Rectal smooth muscle tissue (tissue), 1 donor: Measurements from ENCODE around the gene MDP1.
"Not testable (repeated sequence)": the region's sequence is repeated elsewhere in the genome, so short reads cannot be mapped to it uniquely, and the experiment has no call there.

ENCODE experiments used
- H3K27ac ChIP-seq: one replicate; pipeline ENCODE4 v1.7.0; 2013; ENCODE audit warnings: low read depth, low read length, inconsistent platforms
- H3K27me3 ChIP-seq: one replicate; pipeline ENCODE4 v1.7.0; 2013; ENCODE audit warnings: low read length; ENCODE audit not compliant: control insufficient read depth, insufficient read depth
- H3K36me3 ChIP-seq: one replicate; pipeline ENCODE4 v1.7.0; 2013; ENCODE audit warnings: low read length; ENCODE audit not compliant: control insufficient read depth, insufficient read depth
- H3K4me1 ChIP-seq: one replicate; pipeline ENCODE4 v1.7.0; 2013; ENCODE audit warnings: low read length; ENCODE audit not compliant: control insufficient read depth, insufficient read depth
- H3K4me3 ChIP-seq: one replicate; pipeline ENCODE4 v1.7.0; 2013; ENCODE audit warnings: low read length
- H3K9ac ChIP-seq: one replicate; pipeline ENCODE4 v1.7.0; 2013; ENCODE audit warnings: low read length

MDP1 gene

DNA sequence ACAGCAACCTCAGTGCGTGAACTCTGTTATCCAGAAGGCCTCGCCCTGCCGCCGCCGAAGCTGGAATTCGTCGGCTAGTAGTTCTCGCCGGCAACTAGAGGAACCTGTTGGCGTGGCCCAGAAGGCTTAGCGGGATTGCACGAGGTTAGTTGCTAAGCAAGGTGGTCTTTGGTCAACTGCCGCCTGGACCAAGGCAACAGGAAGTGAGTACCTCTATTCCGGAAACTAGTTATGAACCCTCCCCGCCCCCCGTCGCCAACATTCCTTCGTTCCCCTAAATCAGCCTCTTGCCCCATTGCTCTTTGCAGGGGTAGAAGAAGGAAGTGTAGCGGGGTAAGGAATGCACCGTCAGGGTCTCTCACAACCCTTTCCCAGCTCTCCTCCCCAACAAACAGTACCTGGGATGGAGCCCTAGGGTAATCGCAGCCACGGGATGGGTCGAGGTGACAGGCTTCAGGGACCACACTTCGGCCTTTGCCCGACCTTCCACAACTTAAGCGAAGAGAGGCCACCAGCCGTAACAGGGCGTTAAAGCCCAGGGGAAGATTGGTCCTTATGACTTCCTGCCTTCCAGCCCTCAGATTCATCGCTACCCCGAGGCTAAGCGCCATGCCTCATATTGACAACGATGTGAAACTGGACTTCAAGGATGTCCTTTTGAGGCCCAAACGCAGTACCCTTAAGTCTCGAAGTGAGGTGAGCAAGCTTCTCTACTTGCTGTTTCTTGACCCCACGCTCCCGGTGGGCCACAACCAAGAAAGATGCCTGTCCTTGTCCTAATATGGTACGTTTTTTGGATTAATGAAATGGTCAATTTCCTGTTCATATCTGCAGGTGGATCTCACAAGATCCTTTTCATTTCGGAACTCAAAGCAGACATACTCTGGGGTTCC lies 17.0 kb upstream of the MDP1 start, which contains the start of gene GMPR2:
Gene GMPR2 (plus strand): TSS at position 285 of the 893 bp plus-strand sequence. CDS start 325 bp downstream, at position 610.
- Histone ChIP-seq H3K27me3 (no peaks in the 10 kb centered on the region), H3K9ac (peak within 1 kb of the TSS; percentile 84), H3K4me3 (peak within 1 kb of the TSS; percentile 91), H3K27ac (peak within 1 kb of the TSS; percentile 93), H3K36me3 (peaks cover 9% of the 10 kb centered on the region), H3K4me1 (peaks cover 13% of the 10 kb centered on the region)

DNA sequence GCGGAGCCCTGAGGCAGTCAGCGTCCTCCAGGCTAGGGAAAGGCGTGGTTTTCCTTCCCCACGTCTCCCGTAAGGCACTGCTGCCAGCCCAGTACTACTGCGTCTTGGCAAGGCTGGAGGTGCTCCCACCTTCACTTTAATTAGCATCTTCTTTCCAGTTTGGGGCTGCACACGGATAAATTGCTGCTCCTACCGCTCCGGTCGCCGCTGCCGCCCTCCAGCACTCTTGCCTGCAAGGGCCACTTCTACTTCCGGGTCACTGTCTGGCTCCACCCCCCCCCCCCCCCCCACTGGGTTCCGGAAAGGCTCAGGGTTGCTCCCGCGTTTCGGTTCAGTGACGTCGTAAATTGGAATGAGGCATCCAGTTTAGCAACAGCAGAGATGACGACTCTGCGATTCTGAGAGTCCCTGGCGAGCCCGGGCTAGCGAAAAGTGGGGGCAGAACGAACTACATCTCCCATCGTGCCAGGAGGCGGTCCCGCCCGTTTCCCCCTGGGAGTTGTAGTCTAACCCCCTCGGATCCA lies 16.3 kb upstream of the MDP1 start, which contains the start of gene NEDD8:
Gene NEDD8 (minus strand): TSS at position 247 of the 524 bp plus-strand sequence. CDS start 100 bp downstream, at position 147.
- Histone ChIP-seq H3K27me3 (no peaks in the 10 kb centered on the region), H3K4me1 (peaks cover 13% of the 10 kb centered on the region), H3K27ac (peak within 1 kb of the TSS; percentile 93), H3K4me3 (peak within 1 kb of the TSS; percentile 91), H3K36me3 (peaks cover 7% of the 10 kb centered on the region), H3K9ac (peak within 1 kb of the TSS; percentile 84)

- Histone ChIP-seq H3K27ac (peak overlapping the region; percentile 93), H3K4me3 (peak overlapping the region; percentile 91), H3K4me1 (peaks cover 13% of the 10 kb centered on the region), H3K9ac (peak overlapping the region; percentile 54), H3K36me3 (peaks cover 3% of the 10 kb centered on the region), H3K27me3 (no peaks in the 10 kb centered on the region)
Observed at GRCh38 chr14:24231263-24232120, 15.6 kb upstream of the MDP1 start.

- Histone ChIP-seq H3K36me3 (no peaks in the 10 kb centered on the region), H3K27ac (no peak overlapping the region), H3K4me1 (peaks cover 13% of the 10 kb centered on the region), H3K27me3 (no peaks in the 10 kb centered on the region), H3K9ac (no peak overlapping the region), H3K4me3 (no peak overlapping the region)
Observed at GRCh38 chr14:24228902-24229301, 13.0 kb upstream of the MDP1 start.

DNA sequence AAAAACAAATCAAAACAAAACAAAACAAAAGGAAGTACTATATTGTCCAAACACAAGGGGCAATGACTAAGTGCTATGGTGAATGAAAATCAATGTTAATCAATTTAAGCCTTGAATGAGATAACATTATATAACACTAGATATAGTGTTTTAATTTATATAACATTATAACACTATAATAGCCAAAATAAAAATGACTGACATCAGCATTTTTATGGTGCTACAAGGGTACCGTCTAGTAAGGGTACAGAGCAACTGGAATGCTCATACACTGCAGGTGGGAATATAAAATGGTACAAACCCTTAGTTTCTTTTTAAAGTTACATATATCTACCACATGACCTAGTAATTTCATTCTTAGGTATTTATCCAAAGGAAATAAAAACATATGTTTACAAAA lies 10.6 kb upstream of the MDP1 start:
- H3K4me3 ChIP-seq = no peak overlapping the region
- no peak overlapping the region for H3K27ac ChIP-seq
- H3K36me3 ChIP-seq = no peaks in the 10 kb centered on the region
- no peaks in the 10 kb centered on the region for H3K27me3 ChIP-seq
- no peak overlapping the region for H3K9ac ChIP-seq
- H3K4me1 ChIP-seq = peaks cover 4% of the 10 kb centered on the region

DNA sequence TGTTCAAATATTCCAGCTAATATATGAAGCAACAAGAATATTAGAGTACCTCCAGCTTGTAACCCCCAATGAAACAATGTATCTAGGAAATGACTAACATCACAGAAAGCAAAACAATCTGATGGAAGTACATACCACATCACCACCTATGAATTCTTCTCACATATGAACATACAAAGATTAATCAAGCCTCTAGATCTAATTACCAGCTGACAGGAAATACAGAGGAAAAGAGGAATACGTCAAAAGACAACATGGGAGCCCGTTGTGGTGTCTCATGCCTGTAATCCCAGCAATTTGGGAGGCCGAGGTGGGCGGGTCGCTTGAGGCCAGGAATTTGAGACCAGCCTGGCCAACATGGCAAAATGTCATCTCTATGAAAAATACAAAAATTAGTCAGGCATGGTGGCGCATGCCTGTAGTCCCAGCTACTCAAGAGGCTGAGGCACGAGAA lies 8.8 kb upstream of the MDP1 start:
- H3K36me3 ChIP-seq = no peaks in the 10 kb centered on the region
- H3K4me1 ChIP-seq = no peaks in the 10 kb centered on the region
- no peak overlapping the region for H3K4me3 ChIP-seq
- no peak overlapping the region for H3K27ac ChIP-seq
- H3K27me3 ChIP-seq = no peaks in the 10 kb centered on the region
- H3K9ac ChIP-seq = no peak overlapping the region

DNA sequence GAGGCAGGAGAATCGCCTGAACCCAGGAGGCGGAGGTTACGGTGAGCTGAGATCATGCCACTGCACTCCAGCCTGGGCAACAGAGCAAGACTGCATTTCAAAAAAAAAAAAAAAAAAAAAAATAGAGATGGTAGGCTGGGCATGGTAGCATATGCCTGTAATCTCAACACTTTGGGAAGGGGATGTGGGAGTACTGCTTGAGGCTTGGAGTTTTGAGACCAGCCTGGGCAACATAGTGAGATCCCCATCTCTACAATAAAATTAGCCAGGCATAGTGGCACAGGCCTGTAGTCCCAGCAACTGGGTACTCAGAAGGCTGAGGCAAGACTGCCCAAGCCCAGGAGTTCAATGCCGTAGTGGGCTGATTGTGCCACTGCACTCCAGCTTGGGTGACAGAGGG lies 7.1 kb upstream of the MDP1 start:
- H3K27me3 ChIP-seq, H3K36me3 ChIP-seq, H3K27ac ChIP-seq, H3K4me3 ChIP-seq, H3K4me1 ChIP-seq, H3K9ac ChIP-seq: not testable (repeated sequence)

- no peaks in the 10 kb centered on the region for H3K36me3 ChIP-seq
- H3K4me3 ChIP-seq = no peak overlapping the region
- no peaks in the 10 kb centered on the region for H3K4me1 ChIP-seq
- no peaks in the 10 kb centered on the region for H3K27me3 ChIP-seq
- H3K27ac ChIP-seq = no peak overlapping the region
- no peak overlapping the region for H3K9ac ChIP-seq
Observed at GRCh38 chr14:24219521-24219920, 3.7 kb upstream of the MDP1 start.

GRCh38 chr14:24219080-24219479 lies 3.2 kb upstream of the MDP1 start:
- no peak overlapping the region for H3K4me3 ChIP-seq
- H3K9ac ChIP-seq = no peak overlapping the region
- no peaks in the 10 kb centered on the region for H3K4me1 ChIP-seq
- no peak overlapping the region for H3K27ac ChIP-seq
- no peaks in the 10 kb centered on the region for H3K36me3 ChIP-seq
- H3K27me3 ChIP-seq = no peaks in the 10 kb centered on the region

GRCh38 chr14:24216876-24217275 lies 1.0 kb upstream of the MDP1 start:
- not testable (repeated sequence) for H3K9ac ChIP-seq, H3K36me3 ChIP-seq, H3K4me3 ChIP-seq, H3K4me1 ChIP-seq, H3K27ac ChIP-seq, H3K27me3 ChIP-seq

GRCh38 chr14:24216345-24216699 lies 456 bp upstream of the MDP1 start:
- no peak overlapping the region for H3K9ac ChIP-seq
- no peaks in the 10 kb centered on the region for H3K27me3 ChIP-seq
- H3K36me3 ChIP-seq = peaks cover 1% of the 10 kb centered on the region
- peaks cover 4% of the 10 kb centered on the region for H3K4me1 ChIP-seq
- H3K4me3 ChIP-seq = peak overlapping the region; percentile 80
- peak overlapping the region; percentile 84 for H3K27ac ChIP-seq
